GM23248 (cell line): ENCODE data around the gene HDAC10.

Experiments
- EZH2 ChIP-seq: fragments of 200-600 bp; sonication (generic); IDR thresholded peaks from 2 replicates; pipeline ENCODE4 v1.6.1; 2018; ENCODE audit warnings: antibody characterized with exemption, mild to moderate bottlenecking; ENCODE audit not compliant: insufficient read depth, poor library complexity, severe bottlenecking
- EZH2phosphoT487 ChIP-seq: fragments of 200-600 bp; sonication (generic); IDR thresholded peaks from 2 replicates; pipeline ENCODE4 v1.6.1; 2018; ENCODE audit warnings: antibody characterized with exemption, moderate library complexity, mild to moderate bottlenecking, low read depth; ENCODE audit not compliant: insufficient read depth

- no peak for TF ChIP-seq EZH2
- no peak for TF ChIP-seq EZH2phosphoT487
These were observed 40.5 kb downstream of the HDAC10 start for GRCh38 chr22:50210378-50211139.
